Mammary epithelial cell (primary cell): Measurements from ENCODE around the gene SOX11.

Experiments
- EZH2 ChIP-seq: IDR thresholded peaks from 2 replicates; pipeline ENCODE4 v1.6.1; 2012; ENCODE audit warnings: low read length, inconsistent platforms, borderline replicate concordance
- TF ChIP-seq, protein P1 (sequence below), 2 donors: IDR thresholded peaks in 1 of 2; conservative IDR thresholded peaks in 1 of 2; 2 replicates each; pipeline ENCODE4 v1.5.1; 2011 to 2012; ENCODE audit warnings: inconsistent platforms in 2 of 2, low read length in 2 of 2, mild to moderate bottlenecking in 2 of 2, control low read depth in 1 of 2, low read depth in 1 of 2; ENCODE audit not compliant: insufficient read depth in 1 of 2; ENCODE audit errors: extremely low read depth in 1 of 2

DNA sequence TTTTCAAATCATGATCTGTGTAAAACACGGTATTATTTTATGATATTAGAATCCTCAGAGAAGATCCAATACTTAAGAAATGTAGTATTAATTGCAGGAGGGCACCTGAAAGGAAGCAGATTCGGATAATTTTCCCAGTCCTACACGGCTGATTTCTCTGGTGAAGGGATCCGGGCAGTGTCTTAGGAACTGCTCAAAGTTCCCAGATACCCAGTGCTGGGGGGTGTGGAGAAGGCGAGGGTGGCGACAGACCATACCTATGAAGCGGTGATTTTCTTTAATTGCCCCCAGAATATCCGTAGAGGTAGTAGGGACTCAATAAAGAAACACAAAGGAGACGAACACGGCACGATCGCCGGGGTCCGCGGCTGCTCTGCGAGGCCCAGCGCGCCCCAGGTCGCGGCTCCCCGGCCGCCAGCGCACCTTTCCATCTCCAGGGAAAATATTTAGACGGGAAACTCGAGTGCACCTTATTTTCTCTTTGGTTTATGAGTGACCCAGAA, 1.4 kb upstream of the SOX11 start:
- no peak for TF ChIP-seq EZH2
- TF ChIP-seq, protein P1, sequence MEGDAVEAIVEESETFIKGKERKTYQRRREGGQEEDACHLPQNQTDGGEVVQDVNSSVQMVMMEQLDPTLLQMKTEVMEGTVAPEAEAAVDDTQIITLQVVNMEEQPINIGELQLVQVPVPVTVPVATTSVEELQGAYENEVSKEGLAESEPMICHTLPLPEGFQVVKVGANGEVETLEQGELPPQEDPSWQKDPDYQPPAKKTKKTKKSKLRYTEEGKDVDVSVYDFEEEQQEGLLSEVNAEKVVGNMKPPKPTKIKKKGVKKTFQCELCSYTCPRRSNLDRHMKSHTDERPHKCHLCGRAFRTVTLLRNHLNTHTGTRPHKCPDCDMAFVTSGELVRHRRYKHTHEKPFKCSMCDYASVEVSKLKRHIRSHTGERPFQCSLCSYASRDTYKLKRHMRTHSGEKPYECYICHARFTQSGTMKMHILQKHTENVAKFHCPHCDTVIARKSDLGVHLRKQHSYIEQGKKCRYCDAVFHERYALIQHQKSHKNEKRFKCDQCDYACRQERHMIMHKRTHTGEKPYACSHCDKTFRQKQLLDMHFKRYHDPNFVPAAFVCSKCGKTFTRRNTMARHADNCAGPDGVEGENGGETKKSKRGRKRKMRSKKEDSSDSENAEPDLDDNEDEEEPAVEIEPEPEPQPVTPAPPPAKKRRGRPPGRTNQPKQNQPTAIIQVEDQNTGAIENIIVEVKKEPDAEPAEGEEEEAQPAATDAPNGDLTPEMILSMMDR (conservative IDR thresholded peaks at IDR 0.05 in 1 of 2, IDR thresholded peaks at IDR 0.05 in 1 of 2; ENCODE audit: extremely low read depth in 1 of 2, insufficient read depth in 1 of 2, low read depth in 1 of 2, low read length in 2 of 2), result no peak
